OCI-LY7 (cell line): ENCODE data around the gene GNB1.

ENCODE experiments used
- CTCF ChIP-seq: fragments of 200-600 bp; sonication (generic); conservative IDR thresholded peaks from 2 replicates; pipeline ENCODE4 v1.5.1; 2014; ENCODE audit warnings: mild to moderate bottlenecking, antibody characterized with exemption, low read length, moderate library complexity, mixed read lengths
- EZH2phosphoT487 ChIP-seq: fragments of 200-600 bp; sonication (generic); IDR thresholded peaks from 2 replicates; pipeline ENCODE4 v1.6.1; 2018; ENCODE audit warnings: low read depth, borderline replicate concordance, mild to moderate bottlenecking, mixed run types, antibody characterized with exemption, low read length, moderate library complexity, mixed read lengths

GRCh38 chr1:1832820-1833219, 58.1 kb downstream of the GNB1 start:
- no peak for TF ChIP-seq CTCF
- no peak for TF ChIP-seq EZH2phosphoT487
